Central memory CD8-positive, alpha-beta T cell (primary cell): ENCODE data around the gene GRAMD1A.
"Not testable (repeated sequence)": the region's sequence is repeated elsewhere in the genome, so short reads cannot be mapped to it uniquely, and the experiment has no call there.

Source experiments
- ATAC-seq: fragments of 150-1000 bp; cut with Tn5 transposase; replicated peaks from 2 replicates; pipeline ENCODE4 v1.10.0; 2022; ENCODE audit warnings: mild to moderate bottlenecking, moderate FRiP score, moderate number of reproducible peaks; ENCODE audit not compliant: poor library complexity, severe bottlenecking; ENCODE audit errors: extremely low read depth
- DNase-seq, 2 donors: peaks; one replicate each; pipeline ENCODE4 v3.0.0; 2021; ENCODE audit warnings: low spot score in 2 of 2
- H3K27ac Mint-ChIP-seq: one replicate; pipeline ENCODE4 v1.8.0; 2022; ENCODE audit warnings: low read depth, mild to moderate bottlenecking, moderate library complexity, mixed read lengths
- H3K27me3 Mint-ChIP-seq: one replicate; pipeline ENCODE4 v1.8.0; 2022; ENCODE audit warnings: mixed read lengths
- H3K36me3 Mint-ChIP-seq: one replicate; pipeline ENCODE4 v1.8.0; 2022; ENCODE audit warnings: mild to moderate bottlenecking, moderate library complexity, mixed read lengths; ENCODE audit not compliant: insufficient read depth
- H3K4me1 Mint-ChIP-seq: one replicate; pipeline ENCODE4 v1.8.0; 2022; ENCODE audit warnings: mixed read lengths
- H3K4me3 Mint-ChIP-seq: one replicate; pipeline ENCODE4 v1.8.0; 2022; ENCODE audit warnings: mild to moderate bottlenecking, moderate library complexity, mixed read lengths
- H3K9me3 Mint-ChIP-seq: one replicate; pipeline ENCODE4 v1.8.0; 2022; ENCODE audit warnings: mixed read lengths

Gene GRAMD1A

DNA sequence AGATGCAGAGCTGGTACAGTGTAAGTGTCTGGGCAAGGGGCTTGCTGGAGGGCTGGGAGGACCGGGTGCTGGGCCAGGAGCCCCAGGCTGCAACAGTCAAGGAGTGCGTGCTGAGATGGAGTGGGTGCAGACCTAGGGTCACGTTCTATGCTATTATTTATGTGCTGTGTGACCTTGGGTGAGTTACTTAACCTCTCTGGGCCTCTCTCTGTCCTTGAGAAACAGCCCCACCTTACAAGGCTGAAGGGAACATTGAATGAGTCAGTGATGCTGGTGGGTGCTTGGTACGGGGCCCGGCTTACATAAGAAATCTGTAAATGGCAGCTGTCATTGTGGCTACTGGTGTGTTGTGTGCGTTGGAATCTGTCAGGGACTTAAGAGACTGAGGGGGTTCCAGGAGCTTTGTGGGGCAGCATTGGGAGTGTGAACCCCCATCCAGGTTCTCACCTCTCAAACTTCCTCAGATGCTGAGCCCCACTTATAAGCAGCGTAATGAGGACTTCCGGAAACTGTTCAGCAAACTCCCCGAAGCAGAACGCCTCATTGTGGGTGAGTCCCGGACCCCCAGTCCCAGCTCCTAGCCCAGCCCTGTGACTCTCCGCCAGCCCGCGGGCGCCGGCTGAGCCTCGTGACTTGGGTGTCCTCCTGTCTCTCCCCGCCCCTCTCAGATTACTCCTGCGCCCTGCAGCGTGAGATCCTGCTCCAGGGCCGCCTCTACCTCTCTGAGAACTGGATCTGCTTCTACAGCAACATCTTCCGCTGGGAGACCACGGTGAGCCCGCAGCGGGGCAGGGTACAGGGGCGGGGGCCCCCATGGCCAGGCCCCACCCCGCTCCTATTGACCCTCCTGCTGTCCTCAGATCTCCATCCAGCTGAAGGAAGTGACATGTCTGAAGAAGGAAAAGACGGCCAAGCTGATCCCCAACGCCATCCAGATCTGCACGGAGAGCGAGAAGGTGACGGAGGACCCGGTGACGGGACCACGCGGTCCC lies 9.6 kb downstream of the GRAMD1A start:
- Mint-ChIP-seq H3K4me1 (peaks cover 62% of the 10 kb centered on the region), H3K4me3 (no peak overlapping the region), H3K9me3 (no peaks in the 10 kb centered on the region), H3K36me3 (peaks cover 42% of the 10 kb centered on the region), H3K27me3 (no peaks in the 10 kb centered on the region), H3K27ac (peak overlapping the region; percentile 98)
- no peak for DNase-seq
- ATAC-seq = no peak

DNA sequence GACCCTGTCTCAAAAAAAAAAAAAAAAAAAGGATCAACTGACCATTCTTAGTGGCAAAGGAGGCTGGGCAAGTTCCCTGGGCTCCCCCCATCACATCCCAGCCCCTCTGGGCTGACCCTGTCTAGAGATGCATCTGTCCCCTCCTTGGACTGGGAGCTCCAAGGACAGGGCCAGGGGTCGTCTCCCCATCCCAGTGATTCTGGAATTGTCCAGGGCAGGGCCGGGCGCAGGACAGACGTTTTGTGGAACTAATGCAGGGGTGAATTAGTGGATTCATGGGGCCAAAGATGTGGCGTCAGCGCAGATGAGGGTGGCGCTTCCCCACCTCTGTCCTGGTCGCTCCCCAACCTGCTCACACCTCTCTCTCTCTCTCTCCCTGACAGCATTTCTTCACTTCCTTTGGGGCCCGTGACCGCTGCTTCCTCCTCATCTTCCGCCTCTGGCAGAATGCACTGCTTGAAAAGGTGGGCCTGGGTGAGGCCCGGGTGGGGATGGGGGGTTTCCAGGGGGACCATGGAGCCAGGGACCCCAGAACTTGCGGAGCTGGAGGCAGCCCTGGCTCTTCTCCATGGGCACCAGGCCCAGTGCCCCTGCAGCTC lies 11.1 kb downstream of the GRAMD1A start:
- Mint-ChIP-seq H3K27me3 (no peaks in the 10 kb centered on the region), H3K4me3 (peak overlapping the region; percentile 78), H3K9me3 (no peaks in the 10 kb centered on the region), H3K36me3 (peaks cover 45% of the 10 kb centered on the region), H3K4me1 (peaks cover 63% of the 10 kb centered on the region), H3K27ac (peak overlapping the region; percentile 98)
- ATAC-seq (peak; percentile 29), DNase-seq (peak in 1 of 2 donors; percentile 45)

DNA sequence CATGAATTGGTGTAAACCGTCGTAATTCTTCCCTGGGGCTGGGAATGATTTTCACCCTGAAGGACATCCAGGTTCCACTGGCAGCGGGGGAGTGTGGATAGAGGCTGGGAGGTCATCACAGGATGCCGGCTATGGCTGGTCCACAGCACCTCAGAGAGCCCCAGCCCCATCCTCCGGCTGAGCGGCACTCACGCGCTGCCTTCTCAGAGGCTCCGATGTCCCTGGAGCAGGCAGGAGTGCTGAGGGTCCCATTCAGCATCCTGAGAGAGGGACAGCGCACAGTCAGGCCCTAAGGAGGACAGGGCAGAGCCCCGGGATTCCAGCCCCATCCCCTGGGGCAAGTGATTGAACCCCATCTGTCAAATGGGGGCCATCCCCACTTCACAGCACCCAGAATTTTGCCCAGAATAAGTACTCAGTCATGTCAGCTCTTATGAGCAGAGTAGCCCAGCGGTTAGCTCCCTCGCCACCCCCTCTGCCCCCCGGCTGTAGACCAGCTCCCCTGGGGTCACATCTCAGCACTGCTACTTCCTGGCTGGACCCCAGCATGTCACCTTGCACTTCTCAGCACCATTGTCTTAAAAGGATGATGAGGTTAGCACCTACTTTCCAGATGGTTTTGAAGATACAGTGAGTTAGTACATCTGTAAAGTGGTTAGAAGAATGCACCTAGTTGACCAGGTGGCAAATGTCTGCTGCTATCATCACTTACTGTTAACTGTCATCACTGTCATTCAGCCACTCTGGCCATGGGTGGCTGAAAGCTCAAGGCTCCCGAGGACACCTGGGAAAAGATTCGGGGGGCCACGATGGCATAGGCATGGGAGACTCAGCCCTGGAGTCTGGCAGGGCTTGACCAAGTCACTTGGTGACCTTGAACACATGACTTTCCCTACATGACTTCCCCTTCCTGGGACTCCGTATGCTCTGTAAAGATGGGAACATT lies 11.9 kb downstream of the GRAMD1A start:
- Mint-ChIP-seq H3K36me3 (peaks cover 50% of the 10 kb centered on the region), H3K27me3 (no peaks in the 10 kb centered on the region), H3K4me3 (peak overlapping the region; percentile 78), H3K9me3 (no peaks in the 10 kb centered on the region), H3K4me1 (peaks cover 57% of the 10 kb centered on the region), H3K27ac (peak overlapping the region; percentile 98)
- peak in 1 of 2 donors; percentile 36 for DNase-seq
- ATAC-seq = peak; percentile 55

DNA sequence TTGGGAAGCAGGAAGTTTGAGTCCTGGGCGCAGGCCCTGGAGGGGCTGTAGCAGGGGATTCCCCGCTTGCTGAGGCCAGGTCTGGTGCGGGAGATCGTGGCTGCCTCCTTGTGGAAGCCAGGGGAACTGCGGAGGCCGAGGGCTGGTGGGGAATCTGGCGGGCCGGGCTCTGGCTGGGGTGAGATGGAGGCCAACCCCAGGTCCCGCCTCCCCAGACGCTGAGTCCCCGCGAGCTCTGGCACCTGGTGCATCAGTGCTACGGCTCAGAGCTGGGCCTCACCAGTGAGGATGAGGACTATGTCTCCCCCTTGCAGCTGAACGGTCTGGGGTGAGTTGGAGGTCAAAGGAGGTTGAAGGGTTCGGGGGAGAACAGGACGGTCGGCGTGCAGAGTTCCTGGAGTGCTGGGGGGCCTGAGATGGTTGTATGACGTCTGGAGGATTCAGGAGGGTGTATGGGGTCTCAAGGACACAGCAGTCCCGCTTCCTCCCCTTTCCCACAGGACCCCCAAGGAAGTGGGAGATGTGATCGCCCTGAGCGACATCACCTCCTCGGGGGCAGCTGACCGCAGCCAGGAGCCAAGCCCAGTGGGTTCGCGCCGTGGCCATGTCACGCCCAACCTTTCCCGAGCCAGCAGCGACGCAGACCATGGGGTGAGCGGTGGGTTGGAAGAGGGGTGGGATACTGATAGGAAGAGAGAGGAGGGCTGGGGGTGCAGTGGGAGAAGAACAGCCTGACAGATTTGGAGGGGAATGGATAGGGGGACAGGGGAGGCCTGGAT lies 13.1 kb downstream of the GRAMD1A start:
- H3K4me1 Mint-ChIP-seq = peaks cover 63% of the 10 kb centered on the region
- ATAC-seq = peak; percentile 62

DNA sequence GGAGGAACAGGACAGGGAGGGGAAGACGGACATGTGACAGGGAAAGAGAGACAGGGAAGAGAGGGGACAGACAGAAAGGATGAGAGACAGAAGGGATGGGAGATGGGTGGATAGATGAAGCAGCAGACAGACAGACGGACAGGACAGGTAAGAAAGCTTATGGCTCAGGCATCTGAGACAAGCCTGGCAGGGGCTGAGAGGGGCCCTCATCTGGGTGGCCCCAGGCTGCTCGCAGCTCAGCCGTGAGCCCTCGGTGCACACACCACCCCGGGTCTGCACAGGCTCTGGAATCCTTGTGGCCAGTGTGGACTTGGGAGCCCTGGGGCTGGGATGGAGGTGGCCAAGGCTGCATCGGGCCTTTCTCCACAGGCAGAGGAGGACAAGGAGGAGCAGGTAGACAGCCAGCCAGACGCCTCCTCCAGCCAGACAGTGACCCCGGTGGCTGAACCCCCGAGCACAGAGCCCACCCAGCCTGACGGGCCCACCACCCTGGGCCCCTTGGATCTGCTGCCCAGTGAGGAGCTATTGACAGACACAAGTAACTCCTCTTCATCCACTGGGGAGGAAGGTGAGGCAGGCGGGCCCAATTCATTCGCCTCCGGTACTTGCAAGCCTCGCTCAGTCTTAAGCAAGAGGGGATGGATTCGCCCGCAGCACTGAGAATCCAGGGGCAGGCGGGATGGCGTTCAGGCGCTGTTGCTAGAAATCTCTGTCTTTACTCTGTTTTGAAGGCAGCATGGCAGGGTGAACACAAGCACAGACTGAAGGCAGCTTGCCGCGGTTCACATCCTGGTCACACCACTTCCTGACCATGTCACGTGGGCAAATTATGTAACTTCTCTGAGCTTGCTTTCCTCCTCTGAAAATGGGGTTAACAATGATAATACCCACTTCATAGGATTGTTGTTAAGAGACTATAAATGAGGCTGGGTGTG lies 14.0 kb downstream of the GRAMD1A start:
- H3K4me3 Mint-ChIP-seq = peak overlapping the region; percentile 78
- peaks cover 68% of the 10 kb centered on the region for H3K4me1 Mint-ChIP-seq
- DNase-seq (peak; percentile 48 to 72), ATAC-seq (peak; percentile 74)
- H3K9me3 Mint-ChIP-seq = no peaks in the 10 kb centered on the region
- no peaks in the 10 kb centered on the region for H3K27me3 Mint-ChIP-seq
- peak overlapping the region; percentile 98 for H3K27ac Mint-ChIP-seq
- H3K36me3 Mint-ChIP-seq = peaks cover 65% of the 10 kb centered on the region

More for the DNA sequence above, 13.1 kb downstream of the GRAMD1A start:
- peaks cover 60% of the 10 kb centered on the region for H3K36me3 Mint-ChIP-seq
- DNase-seq = peak; percentile 81 to 87
- no peaks in the 10 kb centered on the region for H3K27me3 Mint-ChIP-seq
- no peaks in the 10 kb centered on the region for H3K9me3 Mint-ChIP-seq
- peak overlapping the region; percentile 98 for H3K27ac Mint-ChIP-seq
- peak overlapping the region; percentile 78 for H3K4me3 Mint-ChIP-seq

DNA sequence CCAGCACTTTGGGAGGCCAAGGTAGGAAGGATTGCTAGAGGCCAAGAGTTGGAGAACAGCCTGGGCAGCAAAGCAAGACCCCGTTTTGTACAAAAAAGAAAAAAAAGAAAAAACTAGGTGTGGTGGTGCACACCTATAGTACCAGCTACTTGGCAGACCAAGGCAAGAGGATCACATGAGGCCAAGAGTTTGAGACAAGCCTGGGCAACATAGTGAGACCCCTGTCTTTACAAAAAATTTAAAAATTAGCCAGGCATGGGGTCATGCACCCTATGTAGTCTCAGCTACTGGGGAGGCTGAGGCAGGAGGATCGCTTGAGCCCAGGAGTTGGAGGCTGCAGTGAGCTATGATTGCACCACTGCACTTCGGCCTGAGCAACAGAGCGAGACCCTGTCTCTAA lies 14.7 kb downstream of the GRAMD1A start:
- DNase-seq, H3K9me3 Mint-ChIP-seq, ATAC-seq, H3K27me3 Mint-ChIP-seq: not testable (repeated sequence)
- Mint-ChIP-seq H3K4me3 (peak overlapping the region; percentile 78), H3K27ac (peak overlapping the region; percentile 98), H3K4me1 (peaks cover 71% of the 10 kb centered on the region), H3K36me3 (peaks cover 68% of the 10 kb centered on the region)

DNA sequence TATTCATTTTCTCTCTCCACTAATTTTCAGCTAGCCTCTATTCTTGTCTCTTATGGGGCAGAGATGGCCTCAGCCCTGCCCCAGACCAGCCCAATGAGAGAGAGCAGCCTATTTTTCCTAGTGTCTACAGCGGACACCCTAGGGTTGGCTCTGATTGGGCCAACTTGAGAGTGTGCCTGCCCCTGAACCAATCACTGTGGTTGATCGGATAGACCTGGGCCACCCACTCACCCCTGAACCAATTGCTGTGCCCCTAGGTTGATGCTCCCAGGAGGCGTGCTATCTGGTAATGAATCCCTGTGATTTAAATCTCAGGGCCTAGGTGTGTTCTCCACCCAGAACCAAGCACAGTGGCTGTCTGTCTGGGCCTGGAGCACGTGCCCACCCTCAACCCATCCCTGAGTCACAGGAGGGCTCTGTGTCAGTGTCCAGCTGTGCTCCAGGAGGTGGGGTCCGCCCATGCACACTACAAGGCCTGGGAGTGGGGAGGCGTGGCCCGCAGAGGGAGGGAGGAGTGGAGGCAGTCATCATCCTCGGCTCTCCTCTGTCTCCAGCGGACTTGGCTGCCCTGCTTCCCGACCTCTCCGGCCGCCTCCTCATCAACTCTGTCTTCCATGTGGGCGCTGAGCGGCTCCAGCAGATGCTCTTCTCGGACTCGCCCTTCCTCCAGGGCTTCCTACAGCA lies 15.3 kb downstream of the GRAMD1A start:
- peaks cover 69% of the 10 kb centered on the region for H3K4me1 Mint-ChIP-seq
- peaks cover 72% of the 10 kb centered on the region for H3K36me3 Mint-ChIP-seq
- no peak overlapping the region for H3K4me3 Mint-ChIP-seq
- DNase-seq (no peak), ATAC-seq (no peak)
- no peaks in the 10 kb centered on the region for H3K9me3 Mint-ChIP-seq
- peak overlapping the region; percentile 98 for H3K27ac Mint-ChIP-seq
- H3K27me3 Mint-ChIP-seq = no peaks in the 10 kb centered on the region

DNA sequence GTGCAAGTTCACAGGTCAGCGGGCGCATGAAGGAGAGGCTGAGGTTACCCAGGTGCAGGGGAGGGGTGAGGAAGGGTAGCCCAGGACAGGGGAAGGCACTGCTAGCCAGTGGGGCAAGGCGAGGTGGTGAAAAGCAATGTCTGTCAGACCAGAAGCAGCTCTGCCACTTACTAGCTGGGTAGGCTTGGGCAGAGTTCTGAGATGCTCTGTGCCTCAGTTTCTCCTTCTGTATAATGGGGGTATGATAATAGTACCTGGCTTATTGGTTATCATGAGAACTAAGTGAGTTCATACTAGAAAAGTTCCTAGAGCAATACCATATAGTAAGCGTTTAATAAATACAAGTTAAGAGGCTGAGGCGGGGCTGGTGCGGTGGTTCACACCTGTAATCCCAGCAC lies 15.8 kb downstream of the GRAMD1A start:
- no peak for ATAC-seq
- Mint-ChIP-seq H3K9me3 (no peaks in the 10 kb centered on the region), H3K4me3 (no peak overlapping the region), H3K36me3 (peaks cover 73% of the 10 kb centered on the region), H3K27me3 (no peaks in the 10 kb centered on the region), H3K4me1 (peaks cover 64% of the 10 kb centered on the region), H3K27ac (no peak overlapping the region)
- DNase-seq = no peak

DNA sequence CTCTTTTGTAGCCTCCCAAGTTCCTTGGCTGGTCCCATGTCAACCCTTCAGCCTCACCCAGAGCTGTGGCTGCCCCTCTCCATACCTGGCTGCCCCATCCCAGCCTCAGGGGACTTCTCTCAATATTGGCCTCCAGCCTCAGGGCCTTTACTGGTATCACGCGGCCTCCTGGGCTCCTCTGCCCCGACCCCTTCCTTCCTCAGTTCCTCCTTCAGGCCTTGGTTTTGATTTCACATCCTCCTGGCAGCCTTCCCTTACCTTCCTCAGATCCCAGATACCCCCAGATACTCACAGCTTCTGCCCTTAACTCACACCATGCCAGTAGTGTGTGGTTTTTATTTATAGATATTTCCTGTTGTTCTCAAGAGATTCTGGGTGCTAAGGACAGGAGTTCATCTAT lies 17.4 kb downstream of the GRAMD1A start:
- ATAC-seq (no peak), DNase-seq (no peak)
- H3K9me3 Mint-ChIP-seq = no peaks in the 10 kb centered on the region
- no peaks in the 10 kb centered on the region for H3K27me3 Mint-ChIP-seq
- peak overlapping the region; percentile 36 for H3K27ac Mint-ChIP-seq
- H3K4me3 Mint-ChIP-seq = no peak overlapping the region
- H3K4me1 Mint-ChIP-seq = peaks cover 54% of the 10 kb centered on the region
- peaks cover 63% of the 10 kb centered on the region for H3K36me3 Mint-ChIP-seq

DNA sequence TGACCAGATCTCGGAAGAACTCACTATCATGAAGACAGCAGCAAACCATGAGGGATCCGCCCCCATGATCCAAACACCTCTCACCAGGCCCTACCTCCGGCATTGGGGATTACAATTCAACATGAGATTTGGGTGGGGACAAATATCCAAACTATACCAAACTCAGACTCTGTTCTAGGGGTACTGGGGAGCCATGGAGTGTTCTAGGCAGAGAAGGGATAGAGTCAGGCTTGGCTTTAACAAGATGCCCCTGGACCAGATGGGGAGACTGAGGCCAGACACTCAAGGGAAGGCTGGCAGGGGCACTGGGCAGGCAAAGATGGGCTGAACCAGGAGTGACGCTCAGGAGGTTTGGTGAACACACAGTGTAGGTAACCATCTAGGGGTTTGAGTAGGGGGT lies 18.3 kb downstream of the GRAMD1A start:
- H3K9me3 Mint-ChIP-seq = no peaks in the 10 kb centered on the region
- H3K27ac Mint-ChIP-seq = peak overlapping the region; percentile 80
- H3K27me3 Mint-ChIP-seq = no peaks in the 10 kb centered on the region
- ATAC-seq (no peak), DNase-seq (no peak)
- peaks cover 45% of the 10 kb centered on the region for H3K4me1 Mint-ChIP-seq
- peaks cover 58% of the 10 kb centered on the region for H3K36me3 Mint-ChIP-seq
- no peak overlapping the region for H3K4me3 Mint-ChIP-seq
